CD4-positive, alpha-beta T cell (primary cell): ENCODE results near the gene SLC33A1. TPM values are rescaled to one million over a fixed set of nuclear protein-coding genes. Genes with fewer than 3 reads are reported as not detected.
"Not testable (repeated sequence)": the region's sequence is repeated elsewhere in the genome, so short reads cannot be mapped to it uniquely, and the experiment has no call there.

Experiments used
- ATAC-seq: fragments of 200-7000 bp; cut with Tn5 transposase; one replicate; pipeline ENCODE4 v1.10.0; 2022; ENCODE audit warnings: mild to moderate bottlenecking; ENCODE audit not compliant: poor library complexity
- CTCF ChIA-PET: fragments of 350-600 bp; sonication (Branson Sonifier 250); formaldehyde crosslinking; loops from one replicate; lab custom pipeline; 2021; ENCODE audit warnings: antibody characterized with exemption, inconsistent platforms; lab: Charles Lee
- POLR2A ChIA-PET: fragments of 350-600 bp; sonication (Branson Sonifier 250); formaldehyde crosslinking; loops from one replicate; lab custom pipeline; 2021; ENCODE audit warnings: antibody characterized with exemption, inconsistent platforms; lab: Charles Lee
- DNase-seq, 14 experiments: peaks; one replicate each; pipeline ENCODE4 v3.0.0-alpha.2; 2013 to 2020; ENCODE audit warnings: mixed read lengths in 2 of 14
- H3K27ac ChIP-seq, 2 donors: one replicate each; pipeline versions ENCODE4 v1.5.1 to v1.7.0; 2013; ENCODE audit warnings: low read length in 2 of 2, low read depth in 1 of 2, mild to moderate bottlenecking in 1 of 2
- H3K27me3 ChIP-seq, 2 experiments: 1 replicate in 1 of 2; 2 replicates in 1 of 2; pipeline versions ENCODE4 v1.6.1 to v1.7.0; 2013; ENCODE audit warnings: low read length in 2 of 2, control low read depth in 1 of 2, mild to moderate bottlenecking in 1 of 2, moderate library complexity in 1 of 2; ENCODE audit not compliant: insufficient read depth in 2 of 2, control insufficient read depth in 1 of 2
- H3K36me3 ChIP-seq: one replicate; pipeline ENCODE4 v1.6.1; 2013; ENCODE audit warnings: low read length, control low read depth; ENCODE audit not compliant: insufficient read depth
- H3K4me1 ChIP-seq: one replicate; pipeline ENCODE4 v1.6.1; 2013; ENCODE audit warnings: low read length, control low read depth; ENCODE audit not compliant: insufficient read depth
- H3K4me3 ChIP-seq: one replicate; pipeline ENCODE4 v1.5.1; 2013; ENCODE audit warnings: mild to moderate bottlenecking, low read length, moderate library complexity
- H3K9me3 ChIP-seq, 2 experiments: 1 replicate in 1 of 2; 2 replicates in 1 of 2; pipeline versions ENCODE4 v1.6.1 to v1.7.0; 2013; ENCODE audit warnings: low read length in 2 of 2, mild to moderate bottlenecking in 2 of 2, control low read depth in 1 of 2, moderate library complexity in 1 of 2; ENCODE audit not compliant: control insufficient read depth in 1 of 2, insufficient read depth in 1 of 2
- H3K27ac Mint-ChIP-seq: one replicate; pipeline ENCODE4 v1.8.0; 2020; ENCODE audit warnings: mixed read lengths
- H3K27me3 Mint-ChIP-seq: one replicate; pipeline ENCODE4 v1.8.0; 2021; ENCODE audit warnings: mixed read lengths
- H3K36me3 Mint-ChIP-seq: one replicate; pipeline ENCODE4 v1.8.0; 2021; ENCODE audit warnings: low read depth, mixed read lengths
- H3K4me1 Mint-ChIP-seq: one replicate; pipeline ENCODE4 v1.8.0; 2021; ENCODE audit warnings: low read depth, mixed read lengths
- H3K4me3 Mint-ChIP-seq: one replicate; pipeline ENCODE4 v1.8.0; 2020; ENCODE audit warnings: mild to moderate bottlenecking, mixed read lengths
- H3K9me3 Mint-ChIP-seq: one replicate; pipeline ENCODE4 v1.8.0; 2020; ENCODE audit warnings: mixed read lengths
- CTCF ChIP-seq: fragments of 200-600 bp; IDR thresholded peaks from one replicate; pipeline ENCODE4 v1.8.0; 2022; ENCODE audit warnings: antibody characterized with exemption, mild to moderate bottlenecking
- intact Hi-C, 2 experiments: fragments of 100-400 bp; cut with DNase I in 1 of 2; cut with micrococcal nuclease in 1 of 2; formaldehyde crosslinking; loops; one replicate each; pipeline versions ENCODE4 v1.15.1 to v1.9.0; 2023 to 2025; cut with DNase I, micrococcal nuclease
- total RNA-seq, 174 experiments: library from RNA in 2 of 174; stranded (reverse) in 2 of 174; gene quantifications; one replicate each; pipeline ENCODE4 v1.2.3 and lab custom pipeline; 2021 to 2026

The SLC33A1 gene
- total RNA-seq, 2 experiments from 2014 or later = 14.6 to 16.4 TPM

GRCh38 chr3:155886915-155887314 lies 32.7 kb upstream of the SLC33A1 start:
- no peak for TF ChIP-seq CTCF
- Mint-ChIP-seq H3K4me1 (peaks cover 51% of the 10 kb centered on the region), H3K36me3 (no peaks in the 10 kb centered on the region), H3K27ac (no peak overlapping the region), H3K4me3 (no peak overlapping the region), H3K27me3 (no peaks in the 10 kb centered on the region), H3K9me3 (no peaks in the 10 kb centered on the region)
- no peak overlapping the region for H3K4me3 ChIP-seq
- CTCF ChIA-PET = interaction anchor here (0.7 kb wide), 1 partner anchor 81 kb away, joined by 5 read pairs; the partner anchor contains the start of gene C3orf33
- POLR2A ChIA-PET = interaction anchor here (0.5 kb wide), 1 partner anchor 72 kb away, joined by 3 read pairs; no protein-coding TSS in a partner anchor
- intact Hi-C loops = no loop called here
- peaks cover 3% of the 10 kb centered on the region for H3K4me1 ChIP-seq
- H3K36me3 ChIP-seq = no peaks in the 10 kb centered on the region
- no peak for DNase-seq
- no peak for ATAC-seq
- H3K27me3 ChIP-seq = no peaks in the 10 kb centered on the region
- no peak overlapping the region for H3K27ac ChIP-seq
- no peaks in the 10 kb centered on the region for H3K9me3 ChIP-seq

GRCh38 chr3:155886348-155886747 lies 32.1 kb upstream of the SLC33A1 start:
- H3K4me1 ChIP-seq, intact Hi-C loops, H3K36me3 ChIP-seq, H3K27me3 Mint-ChIP-seq, H3K27ac Mint-ChIP-seq, H3K9me3 Mint-ChIP-seq, POLR2A ChIA-PET, H3K36me3 Mint-ChIP-seq, DNase-seq, H3K4me3 ChIP-seq, H3K9me3 ChIP-seq, H3K27ac ChIP-seq, ATAC-seq, H3K27me3 ChIP-seq, H3K4me3 Mint-ChIP-seq: not testable (repeated sequence)
- H3K4me1 Mint-ChIP-seq = peaks cover 56% of the 10 kb centered on the region
- CTCF ChIA-PET = interaction anchor here (0.7 kb wide), 1 partner anchor 80 kb away, joined by 5 read pairs; the partner anchor contains the start of gene C3orf33

GRCh38 chr3:155885292-155885691 lies 31.1 kb upstream of the SLC33A1 start:
- DNase-seq (no peak), ATAC-seq (no peak)
- intact Hi-C loops = no loop called here
- Histone ChIP-seq H3K4me1 (peaks cover 12% of the 10 kb centered on the region), H3K36me3 (no peaks in the 10 kb centered on the region), H3K4me3 (no peak overlapping the region), H3K27ac (no peak overlapping the region), H3K27me3 (no peaks in the 10 kb centered on the region), H3K9me3 (no peaks in the 10 kb centered on the region)
- H3K27ac Mint-ChIP-seq = no peak overlapping the region
- H3K27me3 Mint-ChIP-seq = no peaks in the 10 kb centered on the region
- peaks cover 58% of the 10 kb centered on the region for H3K4me1 Mint-ChIP-seq
- no peak overlapping the region for H3K4me3 Mint-ChIP-seq
- no peak for TF ChIP-seq CTCF
- no peaks in the 10 kb centered on the region for H3K9me3 Mint-ChIP-seq
- POLR2A ChIA-PET = no interaction called here
- CTCF ChIA-PET = interaction anchor here (0.6 kb wide), 1 partner anchor 36 kb away, joined by 3 read pairs; no protein-coding TSS in a partner anchor
- no peaks in the 10 kb centered on the region for H3K36me3 Mint-ChIP-seq

- H3K9me3 ChIP-seq = no peaks in the 10 kb centered on the region
- Mint-ChIP-seq H3K27ac (no peak overlapping the region), H3K36me3 (no peaks in the 10 kb centered on the region), H3K9me3 (no peaks in the 10 kb centered on the region), H3K27me3 (no peaks in the 10 kb centered on the region), H3K4me3 (no peak overlapping the region), H3K4me1 (peaks cover 56% of the 10 kb centered on the region)
- intact Hi-C loops = no loop called here
- H3K4me3 ChIP-seq = no peak overlapping the region
- ChIA-PET CTCF (no interaction called here), POLR2A (no interaction called here)
- no peak overlapping the region for H3K27ac ChIP-seq
- no peaks in the 10 kb centered on the region for H3K36me3 ChIP-seq
- DNase-seq (no peak), ATAC-seq (no peak)
- TF ChIP-seq CTCF = no peak
- no peaks in the 10 kb centered on the region for H3K27me3 ChIP-seq
- H3K4me1 ChIP-seq = peaks cover 11% of the 10 kb centered on the region
Measured at GRCh38 chr3:155884292-155884691, 30.1 kb upstream of the SLC33A1 start.
